ENCODE results near the gene RABGAP1L. TPM values are rescaled to one million over a fixed set of nuclear protein-coding genes. Genes with fewer than 3 reads are reported as not detected.

RABGAP1L gene
- total RNA-seq, 1 experiment from 2014 or later, result 76.9 TPM

- ChIA-PET CTCF (no interaction called here), POLR2A (no interaction called here)
- no peak for ATAC-seq
- Mint-ChIP-seq H3K4me3 (no peak overlapping the region), H3K36me3 (peaks cover 9% of the 10 kb centered on the region), H3K9me3 (peaks cover 13% of the 10 kb centered on the region), H3K27ac (peak overlapping the region; percentile 78), H3K27me3 (ENCODE audit: low read depth) (no peaks in the 10 kb centered on the region), H3K4me1 (peaks cover 43% of the 10 kb centered on the region)
- no peak for TF ChIP-seq STAT6 (CRISPR knock-in tag; conservative IDR thresholded peaks at IDR 0.05; ENCODE audit: low read depth)
- TF ChIP-seq IRF1 (CRISPR knock-in tag; IDR thresholded peaks at IDR 0.05), result no peak
- TF ChIP-seq HMGA2 (CRISPR knock-in tag; IDR thresholded peaks at IDR 0.05), result no peak
- TF ChIP-seq ATF1 (CRISPR knock-in tag; IDR thresholded peaks at IDR 0.05), result no peak
- no peak for TF ChIP-seq RELA (CRISPR knock-in tag; IDR thresholded peaks at IDR 0.05; ENCODE audit: borderline replicate concordance)
- no peak for TF ChIP-seq NFYB (CRISPR knock-in tag; conservative IDR thresholded peaks at IDR 0.05; ENCODE audit: low read depth)
- no peak for TF ChIP-seq NR1H2 (CRISPR knock-in tag; IDR thresholded peaks at IDR 0.05)
- no peak for TF ChIP-seq ATF3 (CRISPR knock-in tag; conservative IDR thresholded peaks at IDR 0.05)
- TF ChIP-seq JUN (CRISPR knock-in tag; IDR thresholded peaks at IDR 0.05), result no peak
- TF ChIP-seq GRHL2 (CRISPR knock-in tag; IDR thresholded peaks at IDR 0.05; ENCODE audit: insufficient replicate concordance, severe bottlenecking), result no peak
- no peak for TF ChIP-seq TEAD4 (CRISPR knock-in tag; IDR thresholded peaks at IDR 0.05)
- TF ChIP-seq PRRX2 (CRISPR knock-in tag; IDR thresholded peaks at IDR 0.05), result no peak
- no peak for TF ChIP-seq CDX4 (CRISPR knock-in tag; IDR thresholded peaks at IDR 0.05; ENCODE audit: borderline replicate concordance)
- no peak for TF ChIP-seq ZNF317 (CRISPR knock-in tag; IDR thresholded peaks at IDR 0.05; ENCODE audit: borderline replicate concordance, low read depth)
- TF ChIP-seq SMAD4 (CRISPR knock-in tag; IDR thresholded peaks at IDR 0.05), result no peak
- TF ChIP-seq NR3C1 (CRISPR knock-in tag; conservative IDR thresholded peaks at IDR 0.05; ENCODE audit: low read depth), result no peak
- no peak for TF ChIP-seq CTCF (IDR thresholded peaks at IDR 0.05)
- TF ChIP-seq ATF6 (CRISPR knock-in tag; IDR thresholded peaks at IDR 0.05), result no peak
- TF ChIP-seq E2F5 (CRISPR knock-in tag; IDR thresholded peaks at IDR 0.05), result no peak
- TF ChIP-seq ZBTB21 (CRISPR knock-in tag; IDR thresholded peaks at IDR 0.05; ENCODE audit: borderline replicate concordance), result no peak
- DNase-seq (ENCODE audit: low spot score), result no peak
These were observed 711.0 kb downstream of the RABGAP1L start for GRCh38 chr1:174870319-174870718.
